Measurements from ENCODE around the gene SP5.

DNA sequence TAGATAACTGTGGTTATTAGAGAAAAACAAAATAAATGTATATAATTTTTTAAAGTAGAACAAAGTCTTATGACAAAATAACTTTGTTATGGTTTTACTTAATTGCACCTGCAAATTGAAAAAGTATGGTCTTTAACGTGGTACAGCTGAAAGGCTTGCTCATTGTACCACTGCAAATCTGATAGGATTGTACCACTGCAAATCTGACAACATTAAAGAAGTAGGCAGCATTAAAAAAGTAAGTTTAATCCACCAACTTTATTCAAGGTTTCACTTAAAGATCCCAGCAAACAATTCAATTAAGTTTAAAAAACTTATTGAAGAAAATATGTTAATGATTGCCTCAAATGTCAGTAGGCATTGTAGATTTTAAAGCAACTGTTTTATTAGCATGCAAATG lies 4.7 kb downstream of the SP5 start:
- TF ChIP-seq CTCF (IDR thresholded peaks at IDR 0.05), result no peak
- TF ChIP-seq EZH2 (IDR thresholded peaks at IDR 0.05; ENCODE audit: borderline replicate concordance, insufficient read depth, low read depth, low read length, poor library complexity, severe bottlenecking), result no peak

Measured in B cell (primary cell).